HepG2 (cell line): Measurements from ENCODE around the gene FN1. TPM values are rescaled to one million over a fixed set of nuclear protein-coding genes. Genes with fewer than 3 reads are reported as not detected.

ENCODE experiments used
- CAMTA2 ChIP-seq: sonication (generic); formaldehyde crosslinking; IDR thresholded peaks from 2 replicates; pipeline ENCODE4 v1.4.0; 2020; ENCODE audit warnings: mild to moderate bottlenecking, missing genetic modification reagents, borderline replicate concordance
- CSRNP1 ChIP-seq: sonication (generic); formaldehyde crosslinking; IDR thresholded peaks from 2 replicates; pipeline ENCODE4 v1.8.1; 2023; ENCODE audit warnings: mild to moderate bottlenecking, missing genetic modification reagents
- E2F1 ChIP-seq: sonication (generic); formaldehyde crosslinking; IDR thresholded peaks from 2 replicates; pipeline ENCODE4 v1.5.0; 2020; ENCODE audit warnings: missing genetic modification reagents
- HOXA9 ChIP-seq: sonication (generic); formaldehyde crosslinking; IDR thresholded peaks from 2 replicates; pipeline ENCODE4 v1.8.1; 2022; ENCODE audit warnings: missing genetic modification reagents, mild to moderate bottlenecking, moderate library complexity, borderline replicate concordance
- MAFK ChIP-seq, 2 experiments: IDR thresholded peaks in 1 of 2; conservative IDR thresholded peaks in 1 of 2; 2 replicates each; pipeline ENCODE4 v1.6.1; 2011; ENCODE audit warnings: improper control_type of control experiment in 2 of 2, low read length in 2 of 2
- MIXL1 ChIP-seq: IDR thresholded peaks from 2 replicates; pipeline ENCODE4 v1.6.1; 2016
- MTERF4 ChIP-seq: sonication (generic); formaldehyde crosslinking; IDR thresholded peaks from 2 replicates; pipeline ENCODE4 v1.8.0; 2023; ENCODE audit warnings: mild to moderate bottlenecking, missing genetic modification reagents
- NFIC ChIP-seq: IDR thresholded peaks from 2 replicates; pipeline ENCODE4 v1.6.1; 2012; ENCODE audit warnings: mild to moderate bottlenecking, low read length, inconsistent platforms
- POLR2G ChIP-seq: fragments of 200-400 bp; formaldehyde crosslinking; IDR thresholded peaks from 2 replicates; pipeline ENCODE4 v1.6.1; 2018; ENCODE audit warnings: mild to moderate bottlenecking, low read depth, low read length, moderate library complexity
- RFX3 ChIP-seq: IDR thresholded peaks from 2 replicates; pipeline ENCODE4 v1.6.1; 2016; ENCODE audit warnings: missing biosample characterization, missing genetic modification reagents
- SNAPC2 ChIP-seq: sonication (generic); formaldehyde crosslinking; IDR thresholded peaks from 2 replicates; pipeline ENCODE4 v1.8.1; 2022; ENCODE audit warnings: mild to moderate bottlenecking, missing genetic modification reagents
- SSRP1 ChIP-seq: IDR thresholded peaks from 2 replicates; pipeline ENCODE4 v1.6.1; 2016; ENCODE audit warnings: control low read depth
- STAT5B ChIP-seq: sonication (generic); formaldehyde crosslinking; IDR thresholded peaks from 2 replicates; pipeline ENCODE4 v1.4.0; 2020; ENCODE audit warnings: missing genetic modification reagents
- XBP1 ChIP-seq: sonication (generic); formaldehyde crosslinking; IDR thresholded peaks from 2 replicates; pipeline ENCODE4 v1.5.0; 2020; ENCODE audit warnings: missing genetic modification reagents
- ZBTB34 ChIP-seq: sonication (generic); formaldehyde crosslinking; IDR thresholded peaks from 2 replicates; pipeline ENCODE4 v1.8.0; 2022; ENCODE audit warnings: mild to moderate bottlenecking, missing genetic modification reagents
- ZBTB7A ChIP-seq: sonication (generic); formaldehyde crosslinking; IDR thresholded peaks from 2 replicates; pipeline ENCODE4 v1.8.0; 2022; ENCODE audit warnings: mild to moderate bottlenecking, missing genetic modification reagents
- ZNF317 ChIP-seq: sonication (generic); formaldehyde crosslinking; IDR thresholded peaks from 2 replicates; pipeline ENCODE4 v1.5.0; 2020; ENCODE audit warnings: mild to moderate bottlenecking, missing genetic modification reagents
- ZNF335 ChIP-seq: sonication (generic); formaldehyde crosslinking; IDR thresholded peaks from 2 replicates; pipeline ENCODE4 v1.4.0; 2020; ENCODE audit warnings: missing genetic modification reagents
- ZNF431 ChIP-seq: sonication (generic); formaldehyde crosslinking; IDR thresholded peaks from 2 replicates; pipeline ENCODE4 v1.9.0; 2022; ENCODE audit warnings: missing genetic modification reagents, low read depth, mild to moderate bottlenecking, borderline replicate concordance
- ZNF546 ChIP-seq: sonication (generic); formaldehyde crosslinking; conservative IDR thresholded peaks from 2 replicates; pipeline ENCODE4 v1.8.1; 2023; ENCODE audit warnings: mild to moderate bottlenecking, missing genetic modification reagents
- ZNF562 ChIP-seq: sonication (generic); formaldehyde crosslinking; IDR thresholded peaks from 2 replicates; pipeline ENCODE4 v1.8.0; 2022; ENCODE audit warnings: missing genetic modification reagents, borderline replicate concordance
- ZNF569 ChIP-seq: sonication (generic); formaldehyde crosslinking; IDR thresholded peaks from 2 replicates; pipeline ENCODE4 v1.5.0; 2020; ENCODE audit warnings: mild to moderate bottlenecking, missing genetic modification reagents, moderate library complexity, borderline replicate concordance
- ZNF709 ChIP-seq: sonication (generic); formaldehyde crosslinking; IDR thresholded peaks from 2 replicates; pipeline ENCODE4 v1.5.0; 2020; ENCODE audit warnings: mild to moderate bottlenecking, missing genetic modification reagents
- ZNF781 ChIP-seq: sonication (generic); formaldehyde crosslinking; IDR thresholded peaks from 2 replicates; pipeline ENCODE4 v1.5.1; 2020; ENCODE audit warnings: borderline replicate concordance, mild to moderate bottlenecking, missing genetic modification reagents; ENCODE audit errors: not compliant biosample characterization
- polyA plus RNA-seq, 8 experiments: library from polyadenylated mRNA; depleted of rRNA in 3 of 8; stranded (reverse) in 7 of 8; unstranded in 1 of 8; fragments of >200 nt; fragmentation: Illumina TruSeq in 4 of 8; extraction: Trizol in 4 of 8; gene quantifications; 2 replicates each; pipeline versions ENCODE4 v1.2.1 to v1.2.3, GENCODE V29; 2011 to 2016; ENCODE audit warnings: low read depth in 4 of 8, missing spikeins in 1 of 8, mixed read lengths in 1 of 8; ENCODE audit not compliant: insufficient read depth in 1 of 8
- total RNA-seq, 5 experiments: library from RNA; depleted of rRNA; stranded (reverse); fragments of >200 nt; fragmentation: Illumina TruSeq; extraction: Trizol; gene quantifications; 2 replicates each; pipeline ENCODE4 v1.2.3, GENCODE V29; 2016; ENCODE audit warnings: low read depth in 1 of 5

Gene FN1
- total and polyA plus RNA-seq, 2 of the 13 experiments (the other 11 are each of a cell fraction or from before 2014, with no cell fraction given) = 1,847 to 6,471 TPM

- TF ChIP-seq STAT5B (CRISPR knock-in tag) = no peak
- TF ChIP-seq ZNF781 (CRISPR knock-in tag) = peak; percentile 56
- TF ChIP-seq RFX3 (CRISPR knock-in tag) = no peak
- 0 out of 2 replicates have a peak, but pooled peaks have one; percentile 46 for TF ChIP-seq NFIC
- TF ChIP-seq ZNF431 (CRISPR knock-in tag) = peak; percentile 28; the same call in 1 of the 2 replicates
- TF ChIP-seq MAFK (conservative IDR thresholded peaks at IDR 0.05 in 1 of 2, IDR thresholded peaks at IDR 0.05 in 1 of 2; ENCODE audit: low read length in 2 of 2) = no peak
- no peak for TF ChIP-seq ZNF569 (CRISPR knock-in tag)
- TF ChIP-seq MIXL1 (CRISPR knock-in tag) = no peak
- TF ChIP-seq ZBTB34 (CRISPR knock-in tag) = no peak
- 0 out of 2 replicates have a peak, but pooled peaks have one; percentile 44 for TF ChIP-seq MTERF4 (CRISPR knock-in tag)
- no peak for TF ChIP-seq ZNF546
- TF ChIP-seq E2F1 (CRISPR knock-in tag) = no peak
- peak; percentile 66; the same call in 1 of the 2 replicates for TF ChIP-seq HOXA9
- no peak for TF ChIP-seq SNAPC2
- TF ChIP-seq CSRNP1 = no peak
- no peak for TF ChIP-seq XBP1 (CRISPR knock-in tag)
- TF ChIP-seq SSRP1 (CRISPR knock-in tag) = peak; percentile 93; the same call in 1 of the 2 replicates
- TF ChIP-seq ZNF562 (CRISPR knock-in tag) = 0 out of 2 replicates have a peak, but pooled peaks have one; percentile 68
- 0 out of 2 replicates have a peak, but pooled peaks have one; percentile 67 for TF ChIP-seq CAMTA2 (CRISPR knock-in tag)
- TF ChIP-seq ZNF709 (CRISPR knock-in tag) = peak; percentile 48; the same call in 1 of the 2 replicates
- no peak for TF ChIP-seq ZNF335 (CRISPR knock-in tag)
- TF ChIP-seq ZBTB7A (CRISPR knock-in tag) = peak; percentile 34; the same call in 1 of the 2 replicates
- no peak for TF ChIP-seq ZNF317
- peak; percentile 75 for TF ChIP-seq POLR2G
Observed at GRCh38 chr2:215423928-215424540, 11.8 kb downstream of the FN1 start (continued).
